A673 (cell line): ENCODE data around the gene FAM118A.

Experiments used
- CTCF ChIP-seq: fragments of 300-800, 200-600 bp; sonication (generic); conservative IDR thresholded peaks from 2 replicates; pipeline ENCODE4 v1.5.1; 2017; ENCODE audit warnings: low read depth, mild to moderate bottlenecking, antibody characterized with exemption, low read length, moderate library complexity, mixed read lengths
- EZH2 ChIP-seq: fragments of 200-600 bp; sonication (generic); IDR thresholded peaks from 2 replicates; pipeline ENCODE4 v1.6.1; 2017; ENCODE audit warnings: borderline replicate concordance, low read depth, mild to moderate bottlenecking, mixed read lengths, antibody characterized with exemption, low read length; ENCODE audit not compliant: poor library complexity, severe bottlenecking

GRCh38 chr22:45294030-45294429, 15.7 kb upstream of the FAM118A start:
- TF ChIP-seq CTCF (no peak), EZH2 (no peak)
